ENCODE data around the gene PIK3C2G.

PIK3C2G gene

DNA sequence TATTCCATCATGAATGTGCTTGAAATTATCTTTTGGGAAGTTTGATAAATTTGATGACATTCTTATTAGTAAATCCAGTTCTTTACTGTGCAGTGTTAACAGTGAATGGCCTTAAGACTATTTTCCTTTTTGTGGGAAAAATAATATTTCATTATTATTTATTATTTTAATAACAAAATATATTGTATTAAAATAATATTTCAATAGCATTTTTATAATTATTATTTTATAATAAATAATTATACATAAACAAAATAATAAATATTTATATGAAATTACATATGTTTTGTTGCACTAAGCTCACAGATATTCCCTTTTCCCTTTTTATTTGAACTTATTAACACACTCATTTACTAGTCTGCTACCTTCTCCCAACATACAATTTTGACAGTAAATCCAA, 33.6 kb downstream of the PIK3C2G start:
- H3K27ac ChIP-seq (ENCODE audit: low read depth, low read length) = no peak overlapping the region
- no peak overlapping the region for H4K91ac ChIP-seq (ENCODE audit: low read depth, low read length)
- H3K4ac ChIP-seq (ENCODE audit: low read depth, low read length) = no peak overlapping the region
- H4K8ac ChIP-seq (ENCODE audit: low read depth, low read length) = no peak overlapping the region
- H4K12ac ChIP-seq (ENCODE audit: low read depth, low read length) = no peak overlapping the region
- H3K36me3 ChIP-seq (ENCODE audit: control insufficient read depth in 1 of 2, insufficient read depth in 2 of 2, low read length in 2 of 2) = no peaks in the 10 kb centered on the region
- H3K27me3 ChIP-seq (ENCODE audit: insufficient read depth, low read length) = no peaks in the 10 kb centered on the region
- H3K9ac ChIP-seq (ENCODE audit: low read length) = no peak overlapping the region
- no peak for DNase-seq
- H3K79me2 ChIP-seq (ENCODE audit: control insufficient read depth, insufficient read depth, low read length, poor library complexity) = no peaks in the 10 kb centered on the region
- no peaks in the 10 kb centered on the region for H3K79me1 ChIP-seq (ENCODE audit: low read length)
- H2BK120ac ChIP-seq (ENCODE audit: insufficient read depth, low read length, poor library complexity) = no peak overlapping the region
- H2BK5ac ChIP-seq (ENCODE audit: low read depth, low read length, poor library complexity) = no peak overlapping the region
- no peaks in the 10 kb centered on the region for H3K9me3 ChIP-seq (ENCODE audit: insufficient read depth, low read depth, low read length)
- no peak overlapping the region for H2BK12ac ChIP-seq (ENCODE audit: low read length)
- no peak overlapping the region for H3K14ac ChIP-seq (ENCODE audit: low read length)
- H3K4me1 ChIP-seq (ENCODE audit: control insufficient read depth in 1 of 2, insufficient read depth in 2 of 2, low read length in 2 of 2) = no peaks in the 10 kb centered on the region
- H3K23ac ChIP-seq (ENCODE audit: low read length) = no peak overlapping the region
- no peak overlapping the region for H2AK5ac ChIP-seq (ENCODE audit: low read length)
- H3K4me2 ChIP-seq (ENCODE audit: low read length) = no peak overlapping the region
- no peak overlapping the region for H3K18ac ChIP-seq (ENCODE audit: low read length)
- no peak overlapping the region for H3K4me3 ChIP-seq (ENCODE audit: low read depth, low read length)
- no peak overlapping the region for H2AFZ ChIP-seq (ENCODE audit: insufficient read depth, low read length, poor library complexity)

GRCh38 chr12:18296201-18296908, 35.0 kb downstream of the PIK3C2G start:
- 100% methylated on average over 1 of the region's 6 CpGs for WGBS (ENCODE audit: extremely low coverage, insufficient coverage, insufficient read length)

DNA sequence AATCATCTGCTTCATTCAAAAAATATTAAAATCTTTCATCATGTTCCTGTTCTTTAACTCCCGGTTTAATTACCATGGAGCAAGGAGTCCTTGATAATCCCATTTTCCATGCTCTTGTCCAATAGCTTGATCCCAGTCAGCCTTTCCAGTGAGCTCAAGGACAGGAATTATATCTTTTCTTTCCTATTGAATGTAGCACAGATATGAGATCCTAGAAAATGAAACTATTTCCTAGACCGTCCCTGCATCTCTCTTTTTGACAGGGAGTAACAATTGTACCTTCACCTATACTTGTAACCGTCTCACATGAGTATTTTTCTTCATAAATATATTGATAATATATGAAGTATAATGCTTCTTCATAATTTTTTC, 35.6 kb downstream of the PIK3C2G start:
- Histone ChIP-seq H3K14ac (ENCODE audit: low read length) (no peak overlapping the region), H3K27ac (ENCODE audit: low read depth, low read length) (no peak overlapping the region), H3K4me1 (ENCODE audit: control insufficient read depth in 1 of 2, insufficient read depth in 2 of 2, low read length in 2 of 2) (no peaks in the 10 kb centered on the region), H3K79me1 (ENCODE audit: low read length) (no peaks in the 10 kb centered on the region), H3K4me3 (ENCODE audit: low read depth, low read length) (no peak overlapping the region), H3K18ac (ENCODE audit: low read length) (no peak overlapping the region), H2BK12ac (ENCODE audit: low read length) (no peak overlapping the region), H3K36me3 (ENCODE audit: control insufficient read depth in 1 of 2, insufficient read depth in 2 of 2, low read length in 2 of 2) (no peaks in the 10 kb centered on the region), H4K91ac (ENCODE audit: low read depth, low read length) (no peak overlapping the region), H2AFZ (ENCODE audit: insufficient read depth, low read length, poor library complexity) (no peak overlapping the region), H3K9me3 (ENCODE audit: insufficient read depth, low read depth, low read length) (no peaks in the 10 kb centered on the region), H2BK120ac (ENCODE audit: insufficient read depth, low read length, poor library complexity) (no peak overlapping the region), H3K23ac (ENCODE audit: low read length) (no peak overlapping the region), H2AK5ac (ENCODE audit: low read length) (no peak overlapping the region), H3K9ac (ENCODE audit: low read length) (no peak overlapping the region), H3K4ac (ENCODE audit: low read depth, low read length) (no peak overlapping the region), H4K12ac (ENCODE audit: low read depth, low read length) (no peak overlapping the region), H2BK5ac (ENCODE audit: low read depth, low read length, poor library complexity) (no peak overlapping the region), H3K79me2 (ENCODE audit: control insufficient read depth, insufficient read depth, low read length, poor library complexity) (no peaks in the 10 kb centered on the region), H3K27me3 (ENCODE audit: insufficient read depth, low read length) (no peaks in the 10 kb centered on the region), H3K4me2 (ENCODE audit: low read length) (no peak overlapping the region), H4K8ac (ENCODE audit: low read depth, low read length) (no peak overlapping the region)
- no peak for DNase-seq
- WGBS (ENCODE audit: extremely low coverage, insufficient coverage, insufficient read length) = no CpG with 5 or more reads among the region's 3 CpGs

More at GRCh38 chr12:18296201-18296908, 35.0 kb downstream of the PIK3C2G start:
- no peak overlapping the region for H4K91ac ChIP-seq (ENCODE audit: low read depth, low read length)
- no peak overlapping the region for H3K4ac ChIP-seq (ENCODE audit: low read depth, low read length)
- no peak overlapping the region for H3K27ac ChIP-seq (ENCODE audit: low read depth, low read length)
- no peak overlapping the region for H2BK120ac ChIP-seq (ENCODE audit: insufficient read depth, low read length, poor library complexity)
- H2BK12ac ChIP-seq (ENCODE audit: low read length) = no peak overlapping the region
- no peak overlapping the region for H3K4me3 ChIP-seq (ENCODE audit: low read depth, low read length)
- no peak overlapping the region for H3K18ac ChIP-seq (ENCODE audit: low read length)
- H3K14ac ChIP-seq (ENCODE audit: low read length) = no peak overlapping the region
- no peak overlapping the region for H2BK5ac ChIP-seq (ENCODE audit: low read depth, low read length, poor library complexity)
- no peak overlapping the region for H3K4me2 ChIP-seq (ENCODE audit: low read length)
- no peaks in the 10 kb centered on the region for H3K4me1 ChIP-seq (ENCODE audit: control insufficient read depth in 1 of 2, insufficient read depth in 2 of 2, low read length in 2 of 2)
- no peaks in the 10 kb centered on the region for H3K27me3 ChIP-seq (ENCODE audit: insufficient read depth, low read length)
- no peak for DNase-seq
- no peak overlapping the region for H2AFZ ChIP-seq (ENCODE audit: insufficient read depth, low read length, poor library complexity)
- H4K8ac ChIP-seq (ENCODE audit: low read depth, low read length) = no peak overlapping the region
- no peak overlapping the region for H4K12ac ChIP-seq (ENCODE audit: low read depth, low read length)
- no peaks in the 10 kb centered on the region for H3K9me3 ChIP-seq (ENCODE audit: insufficient read depth, low read depth, low read length)
- H3K79me1 ChIP-seq (ENCODE audit: low read length) = no peaks in the 10 kb centered on the region
- H3K9ac ChIP-seq (ENCODE audit: low read length) = no peak overlapping the region
- H3K23ac ChIP-seq (ENCODE audit: low read length) = no peak overlapping the region
- H3K79me2 ChIP-seq (ENCODE audit: control insufficient read depth, insufficient read depth, low read length, poor library complexity) = no peaks in the 10 kb centered on the region
- H3K36me3 ChIP-seq (ENCODE audit: control insufficient read depth in 1 of 2, insufficient read depth in 2 of 2, low read length in 2 of 2) = no peaks in the 10 kb centered on the region
- no peak overlapping the region for H2AK5ac ChIP-seq (ENCODE audit: low read length)

DNA sequence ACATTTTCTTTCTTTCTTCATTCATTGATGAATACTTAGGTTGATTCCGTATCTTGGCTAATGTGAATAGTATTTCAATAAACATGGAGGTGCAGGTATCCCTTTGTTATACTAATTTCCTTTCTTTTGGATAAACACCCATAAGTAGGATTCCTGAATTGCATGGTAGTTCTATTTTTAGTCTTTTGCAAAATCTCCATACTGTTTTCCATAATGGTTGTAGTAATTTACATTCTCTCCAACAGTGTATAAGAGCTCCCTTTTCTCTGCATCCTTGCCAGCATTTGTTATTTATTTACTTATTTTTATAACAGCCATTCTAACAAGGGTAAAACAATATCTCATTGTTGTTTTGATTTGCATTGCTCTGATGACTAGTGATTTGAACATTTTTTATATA, 36.6 kb downstream of the PIK3C2G start:
- H2BK5ac ChIP-seq (ENCODE audit: low read depth, low read length, poor library complexity) = no peak overlapping the region
- H3K79me1 ChIP-seq (ENCODE audit: low read length) = no peaks in the 10 kb centered on the region
- H2AK5ac ChIP-seq (ENCODE audit: low read length) = no peak overlapping the region
- no peak overlapping the region for H3K18ac ChIP-seq (ENCODE audit: low read length)
- H2BK120ac ChIP-seq (ENCODE audit: insufficient read depth, low read length, poor library complexity) = no peak overlapping the region
- no CpG with 5 or more reads among the region's 1 CpG for WGBS (ENCODE audit: extremely low coverage, insufficient coverage, insufficient read length)
- no peak overlapping the region for H3K14ac ChIP-seq (ENCODE audit: low read length)
- no peak for DNase-seq
- no peak overlapping the region for H4K12ac ChIP-seq (ENCODE audit: low read depth, low read length)
- no peak overlapping the region for H4K8ac ChIP-seq (ENCODE audit: low read depth, low read length)
- H3K9me3 ChIP-seq (ENCODE audit: insufficient read depth, low read depth, low read length) = no peaks in the 10 kb centered on the region
- H3K4me1 ChIP-seq (ENCODE audit: control insufficient read depth in 1 of 2, insufficient read depth in 2 of 2, low read length in 2 of 2) = no peaks in the 10 kb centered on the region
- no peak overlapping the region for H2BK12ac ChIP-seq (ENCODE audit: low read length)
- H3K27ac ChIP-seq (ENCODE audit: low read depth, low read length) = no peak overlapping the region
- no peak overlapping the region for H4K91ac ChIP-seq (ENCODE audit: low read depth, low read length)
- no peak overlapping the region for H3K4ac ChIP-seq (ENCODE audit: low read depth, low read length)
- no peaks in the 10 kb centered on the region for H3K36me3 ChIP-seq (ENCODE audit: control insufficient read depth in 1 of 2, insufficient read depth in 2 of 2, low read length in 2 of 2)
- H3K79me2 ChIP-seq (ENCODE audit: control insufficient read depth, insufficient read depth, low read length, poor library complexity) = no peaks in the 10 kb centered on the region
- H3K4me3 ChIP-seq (ENCODE audit: low read depth, low read length) = no peak overlapping the region
- no peak overlapping the region for H2AFZ ChIP-seq (ENCODE audit: insufficient read depth, low read length, poor library complexity)
- no peak overlapping the region for H3K9ac ChIP-seq (ENCODE audit: low read length)
- no peak overlapping the region for H3K23ac ChIP-seq (ENCODE audit: low read length)
- H3K4me2 ChIP-seq (ENCODE audit: low read length) = no peak overlapping the region
- no peaks in the 10 kb centered on the region for H3K27me3 ChIP-seq (ENCODE audit: insufficient read depth, low read length)
